Measurements from ENCODE around the gene HSPG2.
"Not testable (repeated sequence)": the region's sequence is repeated elsewhere in the genome, so short reads cannot be mapped to it uniquely, and the experiment has no call there.

DNA sequence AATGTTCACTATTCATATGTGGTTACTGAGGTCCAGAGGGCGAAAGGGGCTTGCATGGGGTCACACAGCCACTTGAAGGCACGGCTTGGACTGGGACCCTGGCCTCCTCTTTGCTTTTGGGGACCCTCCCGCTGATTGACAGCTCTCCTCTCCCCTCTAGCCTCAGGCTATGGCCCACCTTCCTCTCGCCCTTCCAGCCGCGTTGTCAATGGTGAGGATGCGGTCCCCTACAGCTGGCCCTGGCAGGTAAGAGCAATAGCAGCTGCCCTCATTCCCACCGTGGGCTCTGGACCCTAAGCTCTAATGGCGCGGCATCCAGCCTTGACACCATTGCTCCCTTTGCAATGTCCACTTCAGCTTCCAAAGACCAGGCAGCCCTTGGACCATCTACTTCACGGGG is 41.1 kb upstream of the HSPG2 start:
- not testable (repeated sequence) for TF ChIP-seq EZH2 (IDR thresholded peaks at IDR 0.05; ENCODE audit: borderline replicate concordance, insufficient read depth, low read length, poor library complexity, severe bottlenecking); EP300 (conservative IDR thresholded peaks at IDR 0.05; ENCODE audit: poor library complexity, severe bottlenecking)
- TF ChIP-seq, protein P1, sequence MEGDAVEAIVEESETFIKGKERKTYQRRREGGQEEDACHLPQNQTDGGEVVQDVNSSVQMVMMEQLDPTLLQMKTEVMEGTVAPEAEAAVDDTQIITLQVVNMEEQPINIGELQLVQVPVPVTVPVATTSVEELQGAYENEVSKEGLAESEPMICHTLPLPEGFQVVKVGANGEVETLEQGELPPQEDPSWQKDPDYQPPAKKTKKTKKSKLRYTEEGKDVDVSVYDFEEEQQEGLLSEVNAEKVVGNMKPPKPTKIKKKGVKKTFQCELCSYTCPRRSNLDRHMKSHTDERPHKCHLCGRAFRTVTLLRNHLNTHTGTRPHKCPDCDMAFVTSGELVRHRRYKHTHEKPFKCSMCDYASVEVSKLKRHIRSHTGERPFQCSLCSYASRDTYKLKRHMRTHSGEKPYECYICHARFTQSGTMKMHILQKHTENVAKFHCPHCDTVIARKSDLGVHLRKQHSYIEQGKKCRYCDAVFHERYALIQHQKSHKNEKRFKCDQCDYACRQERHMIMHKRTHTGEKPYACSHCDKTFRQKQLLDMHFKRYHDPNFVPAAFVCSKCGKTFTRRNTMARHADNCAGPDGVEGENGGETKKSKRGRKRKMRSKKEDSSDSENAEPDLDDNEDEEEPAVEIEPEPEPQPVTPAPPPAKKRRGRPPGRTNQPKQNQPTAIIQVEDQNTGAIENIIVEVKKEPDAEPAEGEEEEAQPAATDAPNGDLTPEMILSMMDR (IDR thresholded peaks at IDR 0.05; ENCODE audit: poor library complexity, severe bottlenecking), result not testable (repeated sequence)

Data from neural cell (in vitro differentiated cells).